Pancreas (tissue), 10 donors: ENCODE results near the gene CD300LD. TPM values are rescaled to one million over a fixed set of nuclear protein-coding genes. Genes with fewer than 3 reads are reported as not detected.

ENCODE experiments used
- ATAC-seq, 4 donors: fragments of 200-7000 bp; cut with Tn5 transposase; one replicate each; pipeline versions ENCODE4 v1.8.0 to v1.9.1; 2020; ENCODE audit warnings: mild to moderate bottlenecking in 4 of 4, moderate library complexity in 4 of 4
- DNase-seq, 6 donors: peaks; one replicate each; pipeline ENCODE4 v3.0.0-alpha.2; 2020
- FAIRE-seq: peaks from 2 replicates; lab custom pipeline; 2012; peaks lifted over from hg19 to GRCh38; lab: Jason Lieb, UNC
- H3K27ac ChIP-seq, 4 donors: fragments of 200-600 bp; sonication (generic); 1 replicate in 3 of 4; 2 replicates in 1 of 4; pipeline versions ENCODE4 v1.5.0 to v1.8.0; 2020
- H3K27me3 ChIP-seq, 4 donors: fragments of 200-600 bp; one replicate each; pipeline ENCODE4 v1.8.0; 2021
- H3K36me3 ChIP-seq, 3 donors: fragments of 200-600 bp; sonication (generic) in 1 of 3; one replicate each; pipeline versions ENCODE4 v1.5.0 to v1.8.0; 2020 to 2021
- H3K4me1 ChIP-seq, 3 donors: fragments of 200-600 bp; one replicate each; pipeline ENCODE4 v1.8.0; 2021
- H3K4me3 ChIP-seq, 4 donors: fragments of 200-600 bp; sonication (generic) in 2 of 4; one replicate each; pipeline versions ENCODE4 v1.5.0 to v1.8.0; 2020 to 2021
- H3K9me3 ChIP-seq, 4 donors: fragments of 200-600 bp; one replicate each; pipeline ENCODE4 v1.8.0; 2021
- WGBS, 2 donors: extraction: QIAGEN DNeasy Blood & Tissue Kit; methylation state at CpG; one replicate each; pipeline ENCODE4 v1.1.7; 2013; 5-methylcytosine and 5-hydroxymethylcytosine counted together
- intact Hi-C, 3 donors: fragments of 100-400 bp; cut with DNase I; formaldehyde crosslinking; loops; one replicate each; pipeline versions ENCODE4 v1.11.1 to v1.14.2; 2022
- polyA plus RNA-seq, 2 donors: library from polyadenylated mRNA; stranded (reverse); fragments of 200-250 nt; gene quantifications; one replicate each; pipeline ENCODE4 v1.2.3, GENCODE V29; 2013
- total RNA-seq, 6 donors: library from RNA; stranded (reverse); fragmentation: NEBNext Ultra II Directional in 4 of 6; extraction: Animal tissue kit (Norgen Biotek cat#: 25700) in 4 of 6; gene quantifications; one replicate each; pipeline versions ENCODE4 v1.2.1 to v1.2.4, GENCODE V29; 2021 to 2023
- TF ChIP-seq, protein P1 (sequence below), 4 donors: fragments of 200-600 bp; sonication (generic) in 3 of 4; IDR thresholded peaks; one replicate each; pipeline versions ENCODE4 v1.5.0 to v1.8.0; 2021; ENCODE audit warnings: antibody characterized with exemption in 4 of 4
- donor health status: healthy with polysubstance abuse.
- donor health status: DM: no; HTN: no; CAD: no; lungs with moderate emphysema.
- donor health status: DM: no; HTN: no; CAD: no.
- donor health status: control.
- donor health status: control.
- donor health status: Bipolar disorder and iron deficiency.
- donor health status: DM: yes; HTN: yes; CAD: no.
- donor health status: DM: no; HTN: no; CAD: no.
- donor health status: DM: no; HTN: no; CAD: no.
- donor health status: DM: yes; HTN: yes; CAD: no.

The CD300LD gene
- total and polyA plus RNA-seq, 8 donors: not detected

DNA sequence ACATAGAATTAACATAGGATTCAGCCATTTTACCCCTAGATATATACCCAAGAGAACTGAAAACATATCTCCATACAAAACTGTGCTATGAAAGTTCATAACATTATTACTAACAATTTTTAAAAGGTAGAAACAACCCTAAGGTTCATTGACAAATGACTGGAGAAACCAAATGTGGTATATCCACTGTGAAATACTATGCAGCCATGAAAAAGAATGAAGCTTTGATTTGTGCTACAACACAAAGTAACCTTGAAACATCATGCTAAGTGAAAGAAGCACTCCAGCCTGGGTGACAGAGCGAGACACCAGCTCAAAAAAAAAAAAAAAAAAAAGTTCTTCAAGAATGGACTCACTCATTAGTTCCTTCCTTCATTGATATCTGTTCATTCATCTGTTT, 580 bp downstream of the CD300LD start:
- Histone ChIP-seq H3K27ac (no peak overlapping the region), H3K4me1 (no peaks in the 10 kb centered on the region), H3K27me3 (peaks cover 0 to 4% (median 2%) of the 10 kb centered on the region in 4 donors), H3K36me3 (no peaks in the 10 kb centered on the region), H3K4me3 (no peak overlapping the region), H3K9me3 (no peaks in the 10 kb centered on the region)
- TF ChIP-seq, protein P1, sequence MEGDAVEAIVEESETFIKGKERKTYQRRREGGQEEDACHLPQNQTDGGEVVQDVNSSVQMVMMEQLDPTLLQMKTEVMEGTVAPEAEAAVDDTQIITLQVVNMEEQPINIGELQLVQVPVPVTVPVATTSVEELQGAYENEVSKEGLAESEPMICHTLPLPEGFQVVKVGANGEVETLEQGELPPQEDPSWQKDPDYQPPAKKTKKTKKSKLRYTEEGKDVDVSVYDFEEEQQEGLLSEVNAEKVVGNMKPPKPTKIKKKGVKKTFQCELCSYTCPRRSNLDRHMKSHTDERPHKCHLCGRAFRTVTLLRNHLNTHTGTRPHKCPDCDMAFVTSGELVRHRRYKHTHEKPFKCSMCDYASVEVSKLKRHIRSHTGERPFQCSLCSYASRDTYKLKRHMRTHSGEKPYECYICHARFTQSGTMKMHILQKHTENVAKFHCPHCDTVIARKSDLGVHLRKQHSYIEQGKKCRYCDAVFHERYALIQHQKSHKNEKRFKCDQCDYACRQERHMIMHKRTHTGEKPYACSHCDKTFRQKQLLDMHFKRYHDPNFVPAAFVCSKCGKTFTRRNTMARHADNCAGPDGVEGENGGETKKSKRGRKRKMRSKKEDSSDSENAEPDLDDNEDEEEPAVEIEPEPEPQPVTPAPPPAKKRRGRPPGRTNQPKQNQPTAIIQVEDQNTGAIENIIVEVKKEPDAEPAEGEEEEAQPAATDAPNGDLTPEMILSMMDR (IDR thresholded peaks at IDR 0.05): no peak
- WGBS, 2 donors: 42 to 54% methylated on average over 1 of the region's 1 CpG
- ATAC-seq (no peak), DNase-seq (no peak), FAIRE-seq (no peak)
- intact Hi-C loops: no loop called here

DNA sequence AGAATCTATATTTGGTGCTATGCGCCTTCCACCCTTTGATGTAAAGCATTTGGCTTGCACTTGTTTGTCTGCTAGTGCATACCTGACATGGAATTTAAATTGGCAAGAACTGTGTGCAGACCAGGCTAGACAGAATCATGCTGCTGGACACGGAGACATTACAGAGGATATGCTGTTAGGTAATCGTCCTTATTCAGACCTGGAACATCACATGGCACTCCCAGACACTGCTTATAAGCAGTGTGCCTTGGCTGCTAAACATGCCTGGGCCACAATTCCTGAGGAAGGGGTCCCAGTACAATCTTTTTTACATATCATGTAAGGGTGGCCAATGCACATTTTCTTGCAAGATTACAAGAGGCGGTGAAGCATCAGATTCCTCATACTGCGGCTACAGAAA, 6.4 kb downstream of the CD300LD start:
- H3K4me1 ChIP-seq: no peaks in the 10 kb centered on the region
- H3K36me3 ChIP-seq: no peaks in the 10 kb centered on the region
- DNase-seq: no peak
- H3K4me3 ChIP-seq: no peak overlapping the region
- TF ChIP-seq, protein P1 (IDR thresholded peaks at IDR 0.05): no peak
- H3K9me3 ChIP-seq: no peaks in the 10 kb centered on the region
- peaks cover 0 to 9% (median 2%) of the 10 kb centered on the region in 4 donors for H3K27me3 ChIP-seq
- intact Hi-C loops: no loop called here
- no peak overlapping the region for H3K27ac ChIP-seq
- 69 to 72% methylated on average over 5 of the region's 5 CpGs for WGBS, 2 donors
- no peak for FAIRE-seq
- no peak for ATAC-seq

DNA sequence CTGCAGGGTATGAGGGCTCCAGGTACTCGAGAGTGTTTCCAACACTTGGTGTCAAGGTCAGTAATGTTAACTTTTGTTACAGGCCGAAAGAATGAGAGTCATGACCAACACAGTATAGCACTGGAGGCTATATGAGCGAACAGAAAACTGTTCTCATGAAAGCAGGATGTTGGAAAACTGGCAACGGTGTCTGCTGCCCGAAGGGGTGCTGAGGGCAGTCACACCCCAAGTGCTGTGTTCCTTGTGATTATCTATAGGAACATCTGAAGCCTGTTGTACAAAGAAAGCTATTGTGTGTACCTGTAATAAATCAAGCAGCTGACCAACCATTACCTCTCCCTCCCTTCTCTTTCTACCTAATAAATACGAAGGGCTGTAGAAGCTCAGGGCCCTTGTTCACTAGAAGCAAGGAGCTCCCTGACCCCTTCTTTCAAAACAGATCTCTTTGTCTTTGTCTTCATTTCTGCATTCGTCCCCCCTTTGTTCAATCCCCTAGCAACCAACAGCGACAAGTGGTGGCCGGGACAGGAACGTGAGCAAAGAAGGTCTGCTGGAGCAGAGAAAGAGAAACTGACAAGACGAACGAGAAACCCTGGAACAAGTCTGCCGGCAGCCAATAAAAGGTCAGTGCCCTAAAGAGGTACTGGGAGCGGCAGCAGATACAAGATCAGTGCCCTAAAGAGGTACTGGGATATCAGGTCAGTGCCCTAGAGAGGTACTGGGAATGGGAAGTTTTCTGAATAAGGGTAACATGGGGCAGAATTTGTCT, 7.6 kb downstream of the CD300LD start:
- Histone ChIP-seq H3K4me3 (no peak overlapping the region), H3K27ac (no peak overlapping the region), H3K27me3 (peaks cover 0 to 9% (median 2%) of the 10 kb centered on the region in 4 donors), H3K36me3 (no peaks in the 10 kb centered on the region), H3K9me3 (no peaks in the 10 kb centered on the region), H3K4me1 (no peaks in the 10 kb centered on the region)
- FAIRE-seq: no peak
- 57 to 74% methylated on average over 14 of the region's 14 CpGs for WGBS, 2 donors
- TF ChIP-seq, protein P1 (IDR thresholded peaks at IDR 0.05): no peak
- ATAC-seq: no peak
- intact Hi-C loops: no loop called here
- DNase-seq: no peak

- no peak overlapping the region for H3K27ac ChIP-seq
- peaks cover 0 to 9% (median 0%) of the 10 kb centered on the region in 4 donors for H3K27me3 ChIP-seq
- ATAC-seq (no peak), DNase-seq (no peak), FAIRE-seq (no peak)
- no peaks in the 10 kb centered on the region for H3K9me3 ChIP-seq
- WGBS, 2 donors: 80 to 82% methylated on average over 10 of the region's 10 CpGs
- H3K4me3 ChIP-seq: no peak overlapping the region
- intact Hi-C loops: no loop called here
- H3K36me3 ChIP-seq: no peaks in the 10 kb centered on the region
- H3K4me1 ChIP-seq: no peaks in the 10 kb centered on the region
- TF ChIP-seq, protein P1 (IDR thresholded peaks at IDR 0.05): no peak
These were observed 9.4 kb downstream of the CD300LD start for GRCh38 chr17:74582633-74583032.

- WGBS, 2 donors: 68 to 74% methylated on average over 7 of the region's 7 CpGs
- ATAC-seq (no peak), FAIRE-seq (no peak), DNase-seq (no peak)
- Histone ChIP-seq H3K4me1 (no peaks in the 10 kb centered on the region), H3K36me3 (no peaks in the 10 kb centered on the region), H3K27me3 (no peaks in the 10 kb centered on the region), H3K27ac (no peak overlapping the region), H3K4me3 (no peak overlapping the region), H3K9me3 (no peaks in the 10 kb centered on the region)
- TF ChIP-seq, protein P1 (IDR thresholded peaks at IDR 0.05): no peak
- intact Hi-C loops: no loop called here
These were observed 12.2 kb downstream of the CD300LD start for GRCh38 chr17:74579900-74580299.
